B cell (primary cell): ENCODE results near the gene ALDH9A1. TPM values are rescaled to one million over a fixed set of nuclear protein-coding genes. Genes with fewer than 3 reads are reported as not detected.

ENCODE experiments used
- ATAC-seq: fragments of 200-7000 bp; cut with Tn5 transposase; one replicate; pipeline ENCODE4 v1.10.0; 2021; ENCODE audit warnings: low read depth, mild to moderate bottlenecking, moderate number of reproducible peaks, moderate library complexity
- CTCF ChIA-PET: fragments of 350-600 bp; sonication (Branson Sonifier 250); formaldehyde crosslinking; loops from one replicate; lab custom pipeline; 2021; ENCODE audit warnings: antibody characterized with exemption, inconsistent platforms; lab: Charles Lee
- POLR2A ChIA-PET: fragments of 350-600 bp; sonication (Branson Sonifier 250); formaldehyde crosslinking; loops from one replicate; lab custom pipeline; 2021; ENCODE audit warnings: antibody characterized with exemption; lab: Charles Lee
- DNase-seq: peaks from one replicate; pipeline ENCODE4 v3.0.0; 2013
- H2AFZ ChIP-seq: 2 replicates; pipeline ENCODE4 v1.6.1; 2012; ENCODE audit warnings: mild to moderate bottlenecking, low read depth, low read length; ENCODE audit not compliant: insufficient read depth, poor library complexity, severe bottlenecking
- H3K27ac ChIP-seq, 2 donors: 1 replicate in 1 of 2; 2 replicates in 1 of 2; pipeline ENCODE4 v1.5.1; 2012 to 2013; ENCODE audit warnings: low read length in 2 of 2, mild to moderate bottlenecking in 2 of 2, moderate library complexity in 1 of 2
- H3K27me3 ChIP-seq, 4 experiments: fragments of 200-600 bp in 1 of 4; sonication (generic) in 1 of 4; replicated peaks in 1 of 4; 1 replicate in 2 of 4; 2 replicates in 2 of 4; pipeline versions ENCODE4 v1.6.1 to v1.7.0; 2013 to 2016; ENCODE audit warnings: low read length in 3 of 4, mild to moderate bottlenecking in 2 of 4, mixed read lengths in 1 of 4, moderate library complexity in 1 of 4; ENCODE audit not compliant: insufficient read depth in 4 of 4, control insufficient read depth in 3 of 4; ENCODE audit errors: control extremely low read depth in 1 of 4
- H3K36me3 ChIP-seq, 2 experiments: replicated peaks in 1 of 2; 1 replicate in 1 of 2; 2 replicates in 1 of 2; pipeline versions ENCODE4 v1.6.1 to v1.7.1; 2013; ENCODE audit warnings: low read length in 1 of 2; ENCODE audit not compliant: insufficient read depth in 2 of 2, control insufficient read depth in 1 of 2; ENCODE audit errors: control extremely low read depth in 1 of 2, extremely low read depth in 1 of 2
- H3K4me1 ChIP-seq, 2 donors: fragments of 200-600 bp in 1 of 2; sonication (generic) in 1 of 2; 1 replicate in 1 of 2; 2 replicates in 1 of 2; pipeline versions ENCODE4 v1.5.1 to v1.6.1; 2013 to 2017; ENCODE audit warnings: low read length in 2 of 2; ENCODE audit not compliant: control insufficient read depth in 2 of 2, insufficient read depth in 2 of 2
- H3K4me2 ChIP-seq: replicated peaks from 2 replicates; pipeline ENCODE3; 2012; ENCODE audit warnings: mild to moderate bottlenecking, low read depth, low read length; ENCODE audit not compliant: poor library complexity, severe bottlenecking
- H3K4me3 ChIP-seq, 5 experiments: fragments of 200-600 bp in 1 of 5; sonication (generic) in 1 of 5; 1 replicate in 3 of 5; 2 replicates in 2 of 5; pipeline versions ENCODE4 v1.5.1 to v1.7.0; 2011 to 2016; ENCODE audit warnings: low read length in 4 of 5, mild to moderate bottlenecking in 4 of 5, low read depth in 2 of 5, control low read depth in 1 of 5, moderate library complexity in 1 of 5; ENCODE audit not compliant: insufficient read depth in 1 of 5; ENCODE audit errors: control extremely low read depth in 1 of 5, extremely low read depth in 1 of 5
- H3K79me2 ChIP-seq: fragments of 200-600 bp; sonication (generic); one replicate; pipeline ENCODE4 v1.6.0; 2016; ENCODE audit warnings: low read length; ENCODE audit not compliant: control insufficient read depth, insufficient read depth
- H3K9ac ChIP-seq: fragments of 200-600 bp; sonication (generic); 2 replicates; pipeline ENCODE4 v1.6.1; 2017; ENCODE audit warnings: mild to moderate bottlenecking, low read length, moderate library complexity
- H3K9me3 ChIP-seq, 3 donors: one replicate each; pipeline versions ENCODE4 v1.6.1 to v1.7.1; 2013; ENCODE audit warnings: low read length in 2 of 3; ENCODE audit not compliant: control insufficient read depth in 2 of 3, insufficient read depth in 1 of 3; ENCODE audit errors: control extremely low read depth in 1 of 3
- H4K20me1 ChIP-seq: 2 replicates; pipeline ENCODE4 v1.6.0; 2012; ENCODE audit warnings: mild to moderate bottlenecking, low read length; ENCODE audit not compliant: insufficient read depth, control insufficient read depth, poor library complexity, severe bottlenecking
- H3K27ac Mint-ChIP-seq: one replicate; pipeline ENCODE4 v1.8.0; 2021; ENCODE audit warnings: mixed read lengths
- H3K27me3 Mint-ChIP-seq: one replicate; pipeline ENCODE4 v1.8.0; 2021; ENCODE audit warnings: mixed read lengths
- H3K4me1 Mint-ChIP-seq: one replicate; pipeline ENCODE4 v1.8.0; 2021; ENCODE audit warnings: mixed read lengths
- H3K4me3 Mint-ChIP-seq: one replicate; pipeline ENCODE4 v1.8.0; 2021; ENCODE audit warnings: mixed read lengths
- H3K9me3 Mint-ChIP-seq: one replicate; pipeline ENCODE4 v1.8.0; 2022; ENCODE audit warnings: mixed read lengths; ENCODE audit not compliant: insufficient read depth
- CTCF ChIP-seq: fragments of 200-600 bp; IDR thresholded peaks from one replicate; pipeline ENCODE4 v1.8.0; 2022; ENCODE audit warnings: antibody characterized with exemption, mild to moderate bottlenecking
- EZH2 ChIP-seq: IDR thresholded peaks from 2 replicates; pipeline ENCODE4 v1.6.1; 2012; ENCODE audit warnings: borderline replicate concordance, low read depth, mild to moderate bottlenecking, moderate library complexity, low read length; ENCODE audit not compliant: insufficient read depth, poor library complexity, severe bottlenecking
- WGBS: methylation state at CpG from one replicate; pipeline ENCODE4 v1.1.5; 2013; ENCODE audit warnings: missing lambda C conversion rate; ENCODE audit not compliant: insufficient coverage; 5-methylcytosine and 5-hydroxymethylcytosine counted together
- intact Hi-C: fragments of 100-400 bp; cut with micrococcal nuclease; formaldehyde crosslinking; loops from one replicate; pipeline ENCODE4 v1.10.0; 2022
- polyA plus RNA-seq: library from polyadenylated mRNA; depleted of rRNA; stranded (reverse); fragments of >200 nt; gene quantifications from 2 replicates; pipeline ENCODE4 v1.2.3, GENCODE V29; 2012
- total RNA-seq, 2 donors: library from RNA; stranded (reverse); fragments of 120-200 nt in 1 of 2; gene quantifications; 1 replicate in 1 of 2; 2 replicates in 1 of 2; pipeline versions ENCODE4 v1.2.3 to v1.2.4, GENCODE V29; 2013 to 2022

Gene ALDH9A1
- total and polyA plus RNA-seq, 2 donors (not counting 1 experiment from before 2014, with no cell fraction given): 23.5 to 37.5 TPM

GRCh38 chr1:165641231-165641987 lies 57.0 kb downstream of the ALDH9A1 start:
- no peak for TF ChIP-seq CTCF
- TF ChIP-seq EZH2: no peak
- Histone ChIP-seq H3K4me2 (no peak overlapping the region), H3K4me1 (peaks cover 11 to 12% of the 10 kb centered on the region in 2 donors), H2AFZ (no peak overlapping the region), H3K9ac (no peak overlapping the region), H3K9me3 (no peaks in the 10 kb centered on the region), H3K4me3 (no peak overlapping the region), H3K79me2 (peaks cover 30% of the 10 kb centered on the region), H3K27me3 (no peaks in the 10 kb centered on the region), H3K36me3 (no peaks in the 10 kb centered on the region), H4K20me1 (peaks cover 12% of the 10 kb centered on the region), H3K27ac (no peak overlapping the region)
- WGBS: 83% methylated on average over 1 of the region's 2 CpGs
- ATAC-seq: no peak
- H3K27me3 Mint-ChIP-seq: no peaks in the 10 kb centered on the region
- DNase-seq: no peak
- no peak overlapping the region for H3K27ac Mint-ChIP-seq
- POLR2A ChIA-PET: no interaction called here
- no peak overlapping the region for H3K4me3 Mint-ChIP-seq
- intact Hi-C loops: no loop called here
- CTCF ChIA-PET: no interaction called here
- H3K9me3 Mint-ChIP-seq: no peaks in the 10 kb centered on the region
- peaks cover 18% of the 10 kb centered on the region for H3K4me1 Mint-ChIP-seq

GRCh38 chr1:165639821-165640623 lies 58.3 kb downstream of the ALDH9A1 start:
- no peaks in the 10 kb centered on the region for H3K27me3 Mint-ChIP-seq
- ATAC-seq: no peak
- intact Hi-C loops: loop anchor here (10.0 kb wide), 1 partner anchor 185 kb away; the partner anchor contains the start of gene UCK2
- H3K79me2 ChIP-seq: peaks cover 26% of the 10 kb centered on the region
- no peak overlapping the region for H3K9ac ChIP-seq
- H3K27ac ChIP-seq: no peak overlapping the region
- DNase-seq: no peak
- H4K20me1 ChIP-seq: peaks cover 12% of the 10 kb centered on the region
- no peak overlapping the region for H2AFZ ChIP-seq
- no peaks in the 10 kb centered on the region for H3K9me3 Mint-ChIP-seq
- POLR2A ChIA-PET: no interaction called here
- H3K27ac Mint-ChIP-seq: no peak overlapping the region
- no peak overlapping the region for H3K4me2 ChIP-seq
- no peak overlapping the region for H3K4me3 Mint-ChIP-seq
- H3K4me3 ChIP-seq: no peak overlapping the region
- TF ChIP-seq EZH2 (no peak), CTCF (no peak)
- H3K9me3 ChIP-seq: no peaks in the 10 kb centered on the region
- H3K27me3 ChIP-seq: no peaks in the 10 kb centered on the region
- no peaks in the 10 kb centered on the region for H3K36me3 ChIP-seq
- CTCF ChIA-PET: interaction anchor here (0.5 kb wide), 1 partner anchor 20 kb away, joined by 3 read pairs; no protein-coding TSS in a partner anchor
- H3K4me1 Mint-ChIP-seq: peaks cover 15% of the 10 kb centered on the region
- WGBS: 100% methylated on average over 1 of the region's 1 CpG
- H3K4me1 ChIP-seq: peaks cover 11 to 12% of the 10 kb centered on the region in 2 donors
